ENCODE measurements around the gene NCAM1.

Gene NCAM1

DNA sequence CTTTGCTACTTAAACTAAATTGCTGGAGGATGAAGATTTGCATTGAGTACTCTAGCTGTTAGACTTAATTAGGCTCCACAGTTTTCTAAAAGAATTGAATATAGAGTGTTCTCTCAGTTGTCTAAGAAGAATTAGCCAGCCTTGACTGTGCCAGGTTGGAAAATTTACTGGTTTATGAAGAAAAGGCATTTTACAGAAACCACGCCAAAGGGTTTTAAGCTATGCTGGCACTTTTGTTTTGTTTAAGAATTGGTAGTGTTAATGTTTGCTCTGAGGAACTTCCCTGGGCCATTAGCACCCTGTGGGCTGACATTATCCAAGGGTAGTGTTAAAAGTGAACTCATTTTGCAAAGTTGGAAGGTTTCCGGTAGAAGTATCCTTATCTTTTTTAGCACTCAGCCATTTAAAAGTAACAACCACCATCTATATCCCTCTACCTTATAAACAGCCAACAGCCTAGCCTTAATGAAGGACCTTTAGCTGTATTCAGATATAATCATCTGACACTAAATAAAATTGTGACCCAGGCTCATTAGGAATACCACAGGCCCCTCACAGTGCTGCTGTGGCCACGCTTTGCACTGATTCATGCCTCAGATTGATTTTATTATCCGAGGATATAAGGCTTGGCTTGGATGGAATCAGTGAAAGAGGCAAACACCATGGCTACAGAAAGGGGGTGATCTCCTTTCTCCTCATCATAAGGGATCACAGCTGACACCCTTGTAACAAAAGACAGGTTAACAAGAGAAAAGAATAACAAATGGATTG, 158.9 kb downstream of the NCAM1 start:
- Histone ChIP-seq H3K9me2 (replicated peaks; ENCODE audit: insufficient read depth, low read length) (no peaks in the 10 kb centered on the region), H3K4me3 (ENCODE audit: insufficient read depth, low read length, poor library complexity, severe bottlenecking) (no peak overlapping the region), H3K36me3 (ENCODE audit: low read length) (no peaks in the 10 kb centered on the region), H3K27me3 (ENCODE audit: low read length) (no peaks in the 10 kb centered on the region), H2AFZ (ENCODE audit: low read depth, low read length, severe bottlenecking) (no peak overlapping the region), H3K79me2 (ENCODE audit: insufficient read depth, low read length) (no peaks in the 10 kb centered on the region), H3K4me2 (ENCODE audit: low read depth, low read length, poor library complexity, severe bottlenecking) (no peak overlapping the region), H3K9me3 (ENCODE audit: insufficient read depth, low read length) (no peaks in the 10 kb centered on the region), H4K20me1 (ENCODE audit: low read depth, low read length) (no peaks in the 10 kb centered on the region), H3K9ac (ENCODE audit: low read length) (no peak overlapping the region), H3K27ac (ENCODE audit: low read depth, low read length) (no peak overlapping the region), H3F3A (ENCODE audit: insufficient read depth) (no peaks in the 10 kb centered on the region)
- TF ChIP-seq EZH2phosphoT487 (conservative IDR thresholded peaks at IDR 0.05; ENCODE audit: low read length): no peak
- TF ChIP-seq, protein P1, sequence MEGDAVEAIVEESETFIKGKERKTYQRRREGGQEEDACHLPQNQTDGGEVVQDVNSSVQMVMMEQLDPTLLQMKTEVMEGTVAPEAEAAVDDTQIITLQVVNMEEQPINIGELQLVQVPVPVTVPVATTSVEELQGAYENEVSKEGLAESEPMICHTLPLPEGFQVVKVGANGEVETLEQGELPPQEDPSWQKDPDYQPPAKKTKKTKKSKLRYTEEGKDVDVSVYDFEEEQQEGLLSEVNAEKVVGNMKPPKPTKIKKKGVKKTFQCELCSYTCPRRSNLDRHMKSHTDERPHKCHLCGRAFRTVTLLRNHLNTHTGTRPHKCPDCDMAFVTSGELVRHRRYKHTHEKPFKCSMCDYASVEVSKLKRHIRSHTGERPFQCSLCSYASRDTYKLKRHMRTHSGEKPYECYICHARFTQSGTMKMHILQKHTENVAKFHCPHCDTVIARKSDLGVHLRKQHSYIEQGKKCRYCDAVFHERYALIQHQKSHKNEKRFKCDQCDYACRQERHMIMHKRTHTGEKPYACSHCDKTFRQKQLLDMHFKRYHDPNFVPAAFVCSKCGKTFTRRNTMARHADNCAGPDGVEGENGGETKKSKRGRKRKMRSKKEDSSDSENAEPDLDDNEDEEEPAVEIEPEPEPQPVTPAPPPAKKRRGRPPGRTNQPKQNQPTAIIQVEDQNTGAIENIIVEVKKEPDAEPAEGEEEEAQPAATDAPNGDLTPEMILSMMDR (IDR thresholded peaks at IDR 0.05; ENCODE audit: insufficient read depth, low read length, poor library complexity, severe bottlenecking): no peak

DNA sequence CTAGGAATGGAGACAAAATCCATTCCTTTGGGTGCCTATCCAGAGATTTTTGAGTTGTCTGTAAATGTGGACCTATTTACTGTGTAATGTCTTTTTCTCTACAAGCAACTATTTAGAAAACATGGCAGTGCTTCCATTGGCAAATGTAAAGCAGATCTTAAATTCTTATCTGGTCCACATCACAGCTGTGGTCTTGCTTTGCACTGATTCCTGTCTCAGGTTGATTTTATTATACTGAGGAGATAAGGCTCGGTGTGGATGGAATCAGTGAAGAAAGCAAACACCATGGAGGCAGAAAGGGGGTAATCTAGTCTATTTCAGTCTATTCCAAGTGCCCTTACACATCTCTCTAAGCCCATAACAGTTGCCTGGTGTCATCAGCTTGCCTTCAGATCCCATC, 160.5 kb downstream of the NCAM1 start:
- Histone ChIP-seq H3F3A (ENCODE audit: insufficient read depth) (no peaks in the 10 kb centered on the region), H3K27me3 (ENCODE audit: low read length) (no peaks in the 10 kb centered on the region), H3K4me2 (ENCODE audit: low read depth, low read length, poor library complexity, severe bottlenecking) (no peak overlapping the region), H2AFZ (ENCODE audit: low read depth, low read length, severe bottlenecking) (no peak overlapping the region), H3K9me2 (replicated peaks; ENCODE audit: insufficient read depth, low read length) (no peaks in the 10 kb centered on the region), H3K36me3 (ENCODE audit: low read length) (no peaks in the 10 kb centered on the region), H3K9ac (ENCODE audit: low read length) (no peak overlapping the region), H3K9me3 (ENCODE audit: insufficient read depth, low read length) (no peaks in the 10 kb centered on the region), H3K27ac (ENCODE audit: low read depth, low read length) (no peak overlapping the region), H4K20me1 (ENCODE audit: low read depth, low read length) (no peaks in the 10 kb centered on the region), H3K4me3 (ENCODE audit: insufficient read depth, low read length, poor library complexity, severe bottlenecking) (no peak overlapping the region), H3K79me2 (ENCODE audit: insufficient read depth, low read length) (no peaks in the 10 kb centered on the region)
- TF ChIP-seq, protein P1 (IDR thresholded peaks at IDR 0.05; ENCODE audit: insufficient read depth, low read length, poor library complexity, severe bottlenecking): no peak
- no peak for TF ChIP-seq EZH2phosphoT487 (conservative IDR thresholded peaks at IDR 0.05; ENCODE audit: low read length)

DNA sequence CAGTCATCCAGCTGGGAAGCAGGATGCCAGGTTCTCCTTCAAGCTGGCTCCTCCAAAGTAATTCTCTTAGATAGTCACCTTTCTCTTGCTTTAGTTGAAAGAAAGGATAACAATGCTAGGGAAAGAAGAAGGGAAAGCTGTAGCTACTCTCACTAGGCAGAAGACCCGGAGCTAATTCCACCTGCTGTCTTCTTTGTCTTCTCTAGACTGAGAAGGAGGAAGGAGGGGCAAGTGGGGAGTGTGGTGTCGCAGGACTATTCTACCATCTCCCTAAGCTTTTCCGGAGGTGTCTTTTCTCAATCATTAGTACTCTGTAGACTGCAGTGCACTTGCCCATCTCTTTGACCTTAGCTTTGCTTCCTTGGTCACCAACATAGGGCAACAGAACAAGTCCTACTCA, 162.8 kb downstream of the NCAM1 start:
- no peaks in the 10 kb centered on the region for H4K20me1 ChIP-seq (ENCODE audit: low read depth, low read length)
- no peak overlapping the region for H3K9ac ChIP-seq (ENCODE audit: low read length)
- no peaks in the 10 kb centered on the region for H3K9me3 ChIP-seq (ENCODE audit: insufficient read depth, low read length)
- H3K27me3 ChIP-seq (ENCODE audit: low read length): no peaks in the 10 kb centered on the region
- no peaks in the 10 kb centered on the region for H3K9me2 ChIP-seq (replicated peaks; ENCODE audit: insufficient read depth, low read length)
- no peak overlapping the region for H3K27ac ChIP-seq (ENCODE audit: low read depth, low read length)
- no peak overlapping the region for H2AFZ ChIP-seq (ENCODE audit: low read depth, low read length, severe bottlenecking)
- TF ChIP-seq, protein P1 (IDR thresholded peaks at IDR 0.05; ENCODE audit: insufficient read depth, low read length, poor library complexity, severe bottlenecking): no peak
- no peak for TF ChIP-seq EZH2phosphoT487 (conservative IDR thresholded peaks at IDR 0.05; ENCODE audit: low read length)
- H3K79me2 ChIP-seq (ENCODE audit: insufficient read depth, low read length): no peaks in the 10 kb centered on the region
- H3K4me2 ChIP-seq (ENCODE audit: low read depth, low read length, poor library complexity, severe bottlenecking): no peak overlapping the region
- H3K4me3 ChIP-seq (ENCODE audit: insufficient read depth, low read length, poor library complexity, severe bottlenecking): no peak overlapping the region
- H3F3A ChIP-seq (ENCODE audit: insufficient read depth): no peaks in the 10 kb centered on the region
- no peaks in the 10 kb centered on the region for H3K36me3 ChIP-seq (ENCODE audit: low read length)

Measured in SU-DHL-6 (cell line).